NCI-H446 treated with DMSO at 0.1 percent for 48 hours (cell line): ENCODE results near the gene LHFPL3.

Experiments
- DNase-seq: peaks from one replicate; lab custom pipeline; 2025; lab: John Stamatoyannopoulos, UW

Gene LHFPL3

GRCh38 chr7:104371216-104371979 is 43.0 kb downstream of the LHFPL3 start:
- DNase-seq: no peak

- no peak for DNase-seq
Observed at GRCh38 chr7:104371980-104372357, 43.6 kb downstream of the LHFPL3 start.

- no peak for DNase-seq
Observed at GRCh38 chr7:104382616-104383015, 54.2 kb downstream of the LHFPL3 start.

- no peak for DNase-seq
Observed at GRCh38 chr7:104386943-104387342, 58.5 kb downstream of the LHFPL3 start.

- no peak for DNase-seq
Observed at GRCh38 chr7:104388222-104388621, 59.8 kb downstream of the LHFPL3 start.

- no peak for DNase-seq
Observed at GRCh38 chr7:104395162-104395561, 66.8 kb downstream of the LHFPL3 start.

- DNase-seq: no peak
Observed at GRCh38 chr7:104397442-104397841, 69.0 kb downstream of the LHFPL3 start.

GRCh38 chr7:104408371-104408770 is 80.0 kb downstream of the LHFPL3 start:
- DNase-seq: no peak

- DNase-seq: no peak
Observed at GRCh38 chr7:104410742-104411141, 82.3 kb downstream of the LHFPL3 start.

GRCh38 chr7:104412911-104413310 is 84.5 kb downstream of the LHFPL3 start:
- no peak for DNase-seq

- DNase-seq: no peak
Observed at GRCh38 chr7:104414216-104414615, 85.8 kb downstream of the LHFPL3 start.

- DNase-seq: no peak
Observed at GRCh38 chr7:104415700-104416099, 87.3 kb downstream of the LHFPL3 start.

GRCh38 chr7:104416866-104417393 is 88.5 kb downstream of the LHFPL3 start:
- DNase-seq: no peak

- DNase-seq: no peak
Observed at GRCh38 chr7:104431930-104432329, 103.5 kb downstream of the LHFPL3 start.

GRCh38 chr7:104434129-104434528 is 105.7 kb downstream of the LHFPL3 start:
- DNase-seq: no peak

- DNase-seq: no peak
Observed at GRCh38 chr7:104442481-104442880, 114.1 kb downstream of the LHFPL3 start.

- no peak for DNase-seq
Observed at GRCh38 chr7:104444017-104444416, 115.6 kb downstream of the LHFPL3 start.

GRCh38 chr7:104445393-104445792 is 117.0 kb downstream of the LHFPL3 start:
- no peak for DNase-seq

- no peak for DNase-seq
Observed at GRCh38 chr7:104450861-104451260, 122.5 kb downstream of the LHFPL3 start.

GRCh38 chr7:104453190-104453589 is 124.8 kb downstream of the LHFPL3 start:
- no peak for DNase-seq

- no peak for DNase-seq
Observed at GRCh38 chr7:104458875-104459274, 130.5 kb downstream of the LHFPL3 start.

GRCh38 chr7:104469166-104469820 is 140.9 kb downstream of the LHFPL3 start:
- no peak for DNase-seq

- no peak for DNase-seq
Observed at GRCh38 chr7:104480529-104480928, 152.1 kb downstream of the LHFPL3 start.
